GM18861 (cell line): ENCODE data around the gene EFNA1.
"Not testable (repeated sequence)": the region's sequence is repeated elsewhere in the genome, so short reads cannot be mapped to it uniquely, and the experiment has no call there.

Experiments used
- ATAC-seq: cut with Tn5 transposase; IDR thresholded peaks from one replicate; pipeline ENCODE4 v1.9.1; 2021; ENCODE audit not compliant: unreplicated experiment

The EFNA1 gene

DNA sequence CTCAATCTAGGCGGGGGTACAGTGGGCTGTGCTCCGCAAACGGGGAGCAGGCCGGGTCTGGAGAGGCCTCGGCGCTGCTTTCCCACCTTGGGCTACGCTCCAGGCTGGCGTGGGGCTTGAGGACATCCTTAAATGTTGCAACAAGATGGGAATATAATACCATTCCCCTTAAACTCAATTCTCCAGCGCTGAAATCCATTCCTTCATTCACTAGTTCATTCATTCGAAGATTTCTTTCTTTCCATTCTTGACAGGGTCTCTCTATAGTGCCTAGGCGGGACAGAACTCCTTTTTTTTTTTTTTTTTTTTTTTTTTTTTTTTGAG is 12.9 kb downstream of the EFNA1 start:
- ATAC-seq = no peak

DNA sequence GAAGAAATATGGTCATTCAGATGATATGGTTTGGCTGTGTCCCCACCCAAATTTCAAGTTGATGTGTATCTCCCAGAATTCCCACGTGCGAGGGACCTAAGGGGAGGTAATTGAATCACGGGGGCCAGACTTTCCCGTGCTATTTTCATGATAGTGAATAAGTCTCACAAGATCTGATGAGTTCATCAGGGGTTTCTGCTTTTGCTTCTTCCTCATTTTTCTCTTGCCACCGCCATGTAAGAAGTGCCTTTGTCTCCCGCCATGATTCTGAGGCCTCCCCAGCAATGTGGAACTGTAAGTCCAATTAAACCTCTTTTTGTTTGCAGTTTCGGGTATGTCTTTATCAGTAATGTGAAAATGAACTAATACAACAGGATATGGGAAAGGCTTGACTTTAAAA is 14.1 kb downstream of the EFNA1 start:
- no peak for ATAC-seq

DNA sequence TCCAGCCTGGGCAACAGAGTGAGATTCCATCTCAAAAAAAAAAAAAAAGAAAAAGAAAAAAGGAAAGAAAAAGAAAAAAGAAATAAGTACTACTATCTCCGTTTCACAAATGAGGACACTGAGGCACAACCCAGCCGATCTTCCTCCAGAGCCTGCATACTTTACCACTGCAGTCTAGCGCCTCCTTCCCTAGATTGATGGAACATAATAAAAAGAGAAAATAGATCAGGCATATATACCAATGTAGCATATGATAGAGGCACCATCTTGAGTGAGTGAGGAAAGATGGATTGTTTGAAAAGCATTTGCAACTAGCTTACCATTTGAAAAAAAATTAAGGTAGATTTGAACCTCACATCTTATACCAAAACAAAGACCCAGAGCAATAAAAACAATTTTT is 17.8 kb downstream of the EFNA1 start:
- no peak for ATAC-seq

DNA sequence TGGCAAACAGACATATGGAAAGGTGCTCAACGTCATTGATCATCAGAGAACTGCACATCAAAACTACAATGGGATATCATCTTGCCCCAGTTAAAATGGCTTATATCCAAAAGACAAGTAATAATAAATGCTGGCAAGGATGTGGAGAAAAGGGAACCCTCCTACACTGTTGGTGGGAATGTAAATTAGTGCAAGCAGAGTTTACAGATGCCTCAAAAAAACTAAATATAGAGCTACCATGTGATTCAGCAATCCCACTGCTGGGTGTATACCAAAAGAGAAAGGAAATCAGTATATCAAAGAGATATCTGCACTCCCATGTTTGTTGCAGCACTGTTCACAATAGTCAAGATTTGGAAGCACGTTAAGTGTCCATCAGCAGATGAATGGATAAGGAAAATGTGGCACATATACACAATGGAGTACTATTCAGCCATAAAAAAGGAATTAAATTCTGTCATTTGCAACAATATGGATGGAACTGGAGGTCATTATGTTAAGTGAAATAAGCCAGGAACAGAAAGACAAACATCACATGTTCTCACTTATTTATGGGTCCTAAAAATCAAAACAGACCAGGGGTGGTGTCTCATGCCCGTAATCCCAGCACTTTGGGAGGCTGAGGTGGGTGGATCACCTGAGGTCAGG is 28.4 kb downstream of the EFNA1 start:
- ATAC-seq = not testable (repeated sequence)

DNA sequence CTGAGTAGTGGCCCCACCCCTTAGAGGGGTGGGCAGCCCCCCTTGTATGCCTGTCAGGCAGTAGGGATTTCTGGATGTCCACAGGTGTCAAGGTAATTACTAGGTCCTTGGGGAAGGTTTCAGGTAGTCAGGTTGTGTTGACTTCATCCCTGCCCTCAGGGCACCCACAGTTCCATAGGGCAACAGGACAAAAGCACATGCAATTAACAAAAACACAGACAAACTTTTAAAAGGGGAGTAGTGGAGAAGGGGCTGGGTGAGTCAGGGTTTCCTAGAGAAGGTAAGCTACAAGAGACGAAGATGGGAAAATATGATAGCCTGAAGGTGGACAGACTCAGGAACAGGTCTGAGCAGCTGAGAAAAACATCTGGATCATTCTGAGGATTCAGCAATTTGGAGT is 31.3 kb downstream of the EFNA1 start:
- no peak for ATAC-seq

DNA sequence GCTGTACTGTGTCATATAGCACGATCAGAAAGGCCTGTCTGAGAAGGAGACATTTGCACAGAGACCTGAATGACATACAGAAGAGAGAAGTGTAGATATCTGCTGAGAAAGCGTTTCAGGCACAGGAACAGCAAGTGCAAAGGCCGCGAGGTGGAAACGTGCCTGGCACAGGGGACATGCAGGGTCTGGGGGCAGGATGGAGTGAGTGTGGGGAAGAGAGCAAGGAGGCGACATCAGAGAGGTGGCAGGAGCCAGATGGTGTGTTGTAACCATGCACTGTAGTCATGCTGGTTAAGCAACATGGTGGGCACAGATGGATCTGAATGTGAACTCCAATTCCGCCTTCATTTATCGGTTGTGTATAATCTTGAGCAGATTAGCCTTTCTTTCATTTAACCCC is 32.5 kb downstream of the EFNA1 start:
- ATAC-seq = no peak

DNA sequence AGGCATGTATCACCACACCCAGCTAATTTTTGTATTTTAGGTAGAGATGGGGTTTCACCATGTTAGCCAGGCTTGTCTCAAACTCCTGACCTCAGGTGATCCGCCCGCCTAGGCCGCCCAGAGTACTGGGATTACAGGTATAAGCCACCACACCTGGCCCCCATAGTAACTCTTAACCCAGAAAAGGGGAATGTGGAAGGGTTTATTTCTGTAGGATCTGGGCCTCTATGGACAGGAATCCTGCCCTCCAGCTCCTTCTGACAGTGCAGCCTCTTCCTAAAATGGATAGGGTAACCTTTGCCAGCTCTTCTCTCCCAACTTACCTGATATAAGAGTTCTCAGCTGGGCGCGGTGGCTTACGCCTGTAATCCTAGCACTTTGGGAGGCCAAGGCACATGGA is 35.0 kb downstream of the EFNA1 start:
- ATAC-seq = not testable (repeated sequence)

DNA sequence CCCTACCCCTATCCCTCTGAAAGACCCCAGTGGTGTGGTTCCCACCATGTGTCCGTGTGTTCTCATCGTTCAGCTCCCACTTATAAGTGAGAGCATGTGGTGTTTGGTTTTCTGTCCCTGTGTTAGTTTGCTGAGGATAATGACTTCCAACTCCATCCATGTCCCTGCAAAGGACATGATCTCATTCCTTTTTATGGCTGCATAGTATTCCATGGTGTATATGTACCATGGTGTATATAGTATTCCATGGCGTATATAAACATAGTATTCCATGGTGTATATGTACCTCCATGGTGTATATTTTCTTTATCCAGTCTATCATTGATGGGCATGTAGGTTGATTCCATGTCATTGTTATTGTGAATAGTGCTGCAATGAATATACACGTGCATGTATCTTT is 36.1 kb downstream of the EFNA1 start:
- not testable (repeated sequence) for ATAC-seq

DNA sequence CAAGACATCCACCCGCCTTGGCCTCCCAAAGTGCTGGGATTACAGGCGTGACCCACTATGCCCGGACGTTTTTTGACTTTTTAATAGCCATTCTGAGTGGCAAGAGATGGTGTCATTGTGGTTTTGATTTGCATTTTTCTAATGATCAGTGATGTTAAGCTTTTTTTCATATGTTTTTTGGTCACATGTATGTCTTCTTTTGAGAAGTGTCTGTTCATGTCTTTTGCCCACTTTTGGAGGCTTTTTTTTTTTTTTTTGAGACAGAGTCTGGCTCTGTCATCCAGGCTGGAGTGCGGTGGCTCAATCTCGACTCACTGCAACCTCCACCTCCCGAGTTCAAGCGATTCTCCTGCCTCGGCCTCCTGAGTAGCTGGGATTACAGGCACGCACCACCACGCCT is 36.9 kb downstream of the EFNA1 start:
- not testable (repeated sequence) for ATAC-seq

DNA sequence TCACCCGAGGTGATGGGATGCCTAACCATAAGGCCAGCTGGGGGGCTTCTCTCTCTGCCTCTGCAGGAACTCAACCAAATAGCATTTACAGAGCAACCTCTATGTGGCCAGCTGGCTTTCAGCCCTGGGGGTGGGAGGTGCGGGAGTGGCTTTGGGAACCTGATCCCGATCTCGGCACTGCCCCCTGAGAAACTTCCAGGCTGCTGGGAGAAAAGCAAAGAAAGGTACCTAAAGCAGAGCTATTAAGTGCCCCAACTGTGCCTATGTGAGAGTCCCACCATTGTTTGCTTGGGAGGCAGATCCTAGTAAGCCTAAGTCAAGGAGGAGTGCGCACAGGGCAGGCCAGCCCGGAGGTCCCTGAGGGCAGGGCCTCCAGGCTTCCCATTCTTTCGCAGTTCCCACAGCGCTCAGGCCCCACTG is 38.4 kb downstream of the EFNA1 start:
- ATAC-seq = no peak

DNA sequence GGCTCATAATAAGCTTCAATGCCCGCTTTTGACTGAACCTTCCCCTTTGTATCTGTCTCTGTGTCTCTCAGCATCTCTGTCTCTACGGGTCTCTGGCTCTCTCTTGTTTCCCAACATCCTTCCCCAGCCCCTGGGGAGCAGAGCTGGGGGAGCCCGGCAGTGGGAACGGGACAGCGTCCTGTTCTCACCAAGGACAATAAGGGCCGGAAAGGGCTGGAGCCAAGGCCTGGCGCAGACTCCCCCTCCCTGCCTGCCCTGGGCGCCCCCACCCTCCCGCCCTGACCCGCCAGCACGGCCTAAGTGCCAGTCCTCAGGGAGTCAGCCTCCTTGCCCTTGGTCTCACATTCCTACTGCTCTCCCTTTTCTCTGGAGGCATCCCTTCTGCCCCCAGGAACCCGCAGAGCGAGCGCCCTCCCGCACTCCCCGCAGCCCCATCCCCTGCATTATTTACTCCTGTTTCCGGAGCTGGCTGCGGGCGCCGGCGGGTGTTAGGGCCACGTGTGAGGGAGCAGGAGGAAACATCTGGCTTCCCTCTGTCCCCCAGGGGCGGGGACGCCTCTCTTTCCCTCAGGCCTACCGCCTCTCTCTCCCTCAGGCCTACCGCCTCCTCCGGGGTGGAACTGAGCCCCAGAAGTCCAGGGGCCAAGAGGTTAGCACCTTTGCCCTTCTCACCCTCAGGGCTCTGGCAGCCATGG is 38.9 kb downstream of the EFNA1 start:
- no peak for ATAC-seq

DNA sequence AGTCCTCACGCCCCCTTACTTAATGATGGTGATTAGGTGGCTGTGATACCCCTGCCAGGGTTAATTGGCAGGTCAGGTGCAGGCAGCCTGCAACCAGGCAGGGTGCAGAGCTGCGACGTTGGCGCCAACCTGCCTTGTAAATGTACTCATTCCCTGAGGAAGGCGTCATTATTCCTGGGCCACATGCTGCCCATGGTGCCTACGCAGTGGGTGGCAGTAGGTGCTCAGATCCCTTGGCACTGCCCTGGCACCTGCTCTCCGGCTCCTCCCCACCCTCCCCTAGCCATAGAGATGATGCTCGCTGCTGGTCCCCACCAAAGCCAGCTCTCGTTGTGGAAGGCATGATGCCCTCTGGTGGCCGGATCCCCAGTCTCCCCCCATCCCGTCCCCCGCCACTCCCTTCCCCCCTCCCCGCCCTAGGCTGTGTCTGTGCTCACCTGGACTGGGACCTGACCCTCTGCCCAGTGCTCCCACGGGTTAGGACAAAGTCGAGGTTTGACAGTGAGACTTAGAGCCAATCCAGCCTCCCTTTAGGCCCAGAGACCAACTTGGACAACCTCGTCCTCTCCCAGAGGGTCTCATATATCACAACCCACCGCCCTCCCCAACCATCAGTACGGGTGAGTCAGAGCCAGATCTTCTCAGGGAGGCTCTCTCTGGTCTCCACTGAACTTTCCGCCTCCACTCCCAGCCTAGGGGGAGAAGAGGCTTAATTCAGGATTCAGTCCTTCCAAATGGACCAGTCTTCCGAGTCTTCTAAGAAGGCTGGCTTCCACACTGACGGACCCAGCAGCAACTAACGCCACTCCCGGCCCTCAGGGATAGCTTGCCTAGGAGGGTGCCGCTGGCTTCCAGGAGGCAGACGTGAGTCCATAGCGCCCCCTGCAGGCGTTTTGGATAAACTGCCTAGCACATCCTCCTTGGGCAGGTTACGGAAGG is 39.8 kb downstream of the EFNA1 start:
- ATAC-seq = peak; percentile 44

DNA sequence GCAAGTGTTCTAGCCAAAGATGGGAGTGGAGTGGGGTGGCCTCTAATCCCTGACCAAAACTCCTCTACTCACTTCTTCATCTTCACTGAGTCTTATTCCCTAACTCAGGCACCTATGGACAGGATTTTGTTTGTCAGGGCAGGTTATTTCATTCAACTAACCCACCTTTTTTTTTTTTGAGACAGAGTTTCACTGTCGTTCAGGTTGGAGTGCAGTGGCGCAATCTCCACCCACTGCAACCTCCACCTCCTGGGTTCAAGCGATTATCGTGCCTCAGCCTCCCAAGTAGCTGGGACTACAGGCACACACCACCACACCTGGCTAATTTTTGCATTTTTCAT is 40.4 kb downstream of the EFNA1 start:
- ATAC-seq = not testable (repeated sequence)

DNA sequence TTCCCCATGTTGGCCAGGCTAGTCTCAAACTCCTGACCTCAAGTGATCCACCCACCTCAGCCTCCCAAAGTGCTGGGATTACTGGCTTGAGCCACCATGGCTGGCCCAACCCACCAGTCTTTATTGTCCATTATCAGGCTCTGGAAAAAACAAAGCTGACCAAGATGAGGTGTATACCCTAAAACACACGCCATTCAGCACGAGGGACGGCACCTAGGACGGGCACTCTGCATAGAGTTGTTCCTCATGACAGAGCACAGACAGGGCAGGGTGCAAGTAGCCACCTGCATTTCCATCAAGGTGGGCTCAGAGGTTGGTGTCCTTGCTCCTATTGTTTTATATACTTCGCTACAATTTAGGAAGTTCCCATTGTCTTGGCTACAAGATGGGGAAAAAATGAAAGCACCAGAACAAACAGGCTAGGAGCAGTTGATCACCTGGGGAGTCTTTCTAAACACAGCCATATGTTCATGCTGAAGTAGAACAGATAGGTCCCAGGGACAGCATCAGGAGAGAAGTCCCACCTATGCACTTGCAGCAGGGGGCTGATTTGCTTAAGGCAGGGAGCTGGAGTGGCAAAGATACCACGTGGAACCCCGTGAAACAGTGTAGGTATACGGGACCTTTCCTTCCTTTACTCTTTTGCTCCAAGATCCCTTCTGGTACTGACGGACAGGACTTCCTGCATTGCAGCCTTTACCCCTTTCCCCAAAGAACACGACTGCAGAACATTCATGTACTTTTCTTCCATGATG is 41.0 kb downstream of the EFNA1 start:
- ATAC-seq = no peak

DNA sequence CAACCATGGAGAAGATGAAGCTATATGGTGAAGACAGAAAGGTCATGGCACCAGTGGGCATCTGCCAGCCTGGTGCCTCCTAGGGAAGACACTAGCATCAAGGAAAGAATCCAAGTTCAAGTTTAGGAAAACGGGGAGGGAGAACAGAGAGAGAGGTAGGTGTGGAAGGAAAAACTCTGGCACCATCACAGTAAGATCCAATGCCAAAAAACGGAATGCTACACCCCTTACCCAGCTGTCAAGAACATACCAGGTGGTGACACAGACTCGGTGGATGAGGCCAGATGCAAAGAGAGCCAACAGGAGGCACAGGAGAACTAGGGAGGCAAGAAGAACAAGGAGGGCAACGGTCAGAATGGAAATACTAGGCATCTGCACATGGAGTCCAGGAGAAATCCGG is 41.9 kb downstream of the EFNA1 start:
- ATAC-seq = no peak

DNA sequence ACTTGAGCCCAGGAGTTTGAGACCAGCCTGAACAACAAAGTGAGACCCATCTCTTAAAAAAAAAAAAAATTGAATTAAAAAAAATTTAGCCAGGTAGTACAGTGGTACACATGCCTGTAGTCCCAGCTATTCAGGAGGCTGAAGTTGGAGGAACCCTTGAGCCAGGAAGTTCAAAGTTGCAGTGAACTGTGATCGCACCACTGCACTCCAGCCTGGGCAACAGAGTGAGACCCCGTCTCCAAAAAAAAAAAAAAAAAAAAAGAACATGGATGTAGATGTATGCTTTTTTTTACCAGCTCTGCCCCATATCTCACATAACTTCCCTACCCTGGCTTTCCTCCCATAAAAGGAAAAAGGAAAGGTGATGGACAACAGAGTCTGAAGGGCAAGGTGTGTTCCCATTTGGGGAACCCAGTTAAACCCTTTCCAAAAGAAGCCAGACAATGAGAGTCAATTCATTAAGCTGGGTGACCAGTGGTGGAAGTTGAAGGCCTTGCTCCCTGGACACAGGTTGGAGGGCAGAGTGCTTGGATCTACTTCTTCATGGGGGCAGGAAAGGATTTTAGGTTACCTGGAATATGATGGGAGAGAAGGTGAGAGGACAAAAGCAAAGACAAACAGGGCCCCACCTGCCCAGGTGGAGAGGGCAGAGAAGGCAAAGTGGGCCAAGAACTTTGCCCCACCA is 42.6 kb downstream of the EFNA1 start:
- no peak for ATAC-seq

DNA sequence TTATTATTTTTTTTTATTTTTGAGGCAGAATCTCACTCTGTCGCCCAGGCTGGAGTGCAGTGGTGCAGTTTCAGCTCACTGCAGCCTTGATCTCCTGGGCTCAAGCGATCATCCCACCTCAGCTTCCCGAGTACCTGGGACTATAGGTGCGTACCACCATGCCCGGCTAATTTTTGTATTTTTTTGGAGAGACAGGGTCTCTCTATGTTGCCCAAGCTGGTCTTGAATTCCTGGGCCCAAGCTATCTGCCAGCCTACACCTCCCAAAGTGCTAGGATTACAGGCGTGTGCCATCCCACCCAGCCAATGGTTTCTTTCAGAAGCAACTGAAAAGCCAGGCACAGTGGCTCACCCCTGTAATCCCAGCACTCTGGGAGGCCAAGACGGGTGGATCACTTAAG is 43.1 kb downstream of the EFNA1 start:
- no peak for ATAC-seq

DNA sequence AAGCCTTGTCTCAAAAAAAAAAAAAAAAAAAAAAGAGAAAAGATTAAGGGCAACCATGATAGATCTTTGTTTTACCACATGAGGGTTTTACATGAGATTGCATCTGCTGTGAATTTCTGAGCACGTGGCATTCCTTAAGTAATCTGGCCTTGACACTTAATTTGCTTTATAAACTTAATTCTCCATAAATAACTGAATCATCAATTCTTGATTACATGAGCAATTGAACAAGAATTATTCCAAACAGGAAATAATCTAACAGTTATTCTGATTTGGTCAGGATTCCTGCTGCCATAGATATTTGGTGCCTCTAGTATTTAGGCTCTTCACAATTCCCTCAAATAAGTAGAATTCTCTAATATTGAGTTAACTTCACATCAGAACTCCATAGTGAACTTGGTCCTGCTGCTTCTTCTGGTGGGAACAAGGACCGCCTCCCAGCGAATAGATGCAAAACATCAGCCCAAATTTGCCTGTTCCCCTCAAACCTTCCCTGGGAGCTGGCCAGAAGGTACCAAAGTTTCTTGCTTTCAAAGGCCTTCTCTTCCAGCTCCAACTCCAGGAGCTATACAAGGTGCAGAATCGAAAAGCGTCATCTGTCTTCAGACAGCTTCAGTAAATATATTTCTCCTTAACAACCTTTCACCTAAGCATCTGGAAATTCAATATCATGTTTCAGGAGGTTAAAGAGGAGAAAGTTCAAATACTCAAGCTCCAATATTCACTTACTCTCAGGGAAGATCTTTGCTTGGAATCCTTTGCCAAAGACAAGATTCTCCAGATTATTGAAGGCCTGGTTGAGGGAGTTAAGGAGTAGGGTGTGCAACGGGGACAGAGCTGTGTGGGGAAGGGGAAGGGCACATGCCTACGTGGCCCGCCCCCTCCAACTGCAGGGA is 44.4 kb downstream of the EFNA1 start:
- no peak for ATAC-seq

DNA sequence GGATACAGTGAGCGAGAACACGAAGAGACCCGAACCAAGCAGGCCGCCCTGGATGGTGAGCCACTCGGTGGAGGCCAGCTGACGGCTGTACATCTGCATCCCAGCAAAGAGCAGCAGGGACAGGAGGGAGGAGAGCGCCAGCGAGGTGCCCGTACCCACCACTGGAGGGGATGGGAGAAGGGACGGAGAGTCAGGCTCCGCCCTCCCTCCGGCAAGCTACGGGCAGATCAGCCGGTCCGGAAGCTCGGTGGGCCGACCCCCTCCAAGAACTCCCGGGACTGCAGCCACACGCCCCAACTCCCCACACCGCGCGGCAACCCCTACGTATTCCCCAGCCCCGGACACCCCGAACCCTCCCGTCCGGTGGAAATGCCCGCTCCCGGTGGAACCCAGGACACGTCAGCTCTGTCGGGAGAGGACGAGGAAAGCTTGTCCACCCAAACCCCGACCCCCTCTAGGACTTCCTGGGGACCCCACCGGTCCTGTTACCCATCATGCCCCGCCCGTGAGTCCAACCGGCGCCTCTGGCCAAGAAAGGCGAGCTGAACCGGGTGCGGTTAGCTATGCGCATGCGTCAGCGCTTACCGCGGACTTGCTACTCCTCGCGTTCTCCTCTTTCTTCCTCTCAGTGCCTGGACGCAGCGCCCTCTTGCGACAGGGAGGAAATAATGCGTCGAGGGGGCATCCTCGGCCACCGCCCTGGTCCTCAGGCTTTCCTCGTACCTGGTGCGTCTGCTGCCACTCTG is 45.2 kb downstream of the EFNA1 start, which contains the start of gene KRTCAP2:
Gene KRTCAP2, minus strand, starts transcription at position 573 of the 746 bp plus-strand sequence. Its CDS starts 80 bp downstream, at position 493.
- ATAC-seq = peak; percentile 61
